K562 (cell line): Measurements from ENCODE around the gene NEDD8. TPM values are rescaled to one million over a fixed set of nuclear protein-coding genes. Genes with fewer than 3 reads are reported as not detected.

Source experiments
- AFF1 ChIP-seq, 2 experiments: fragments of 450-650 bp; IDR thresholded peaks; 2 replicates each; pipeline ENCODE4 v1.6.1; 2018; ENCODE audit warnings: mild to moderate bottlenecking in 2 of 2, low read depth in 1 of 2; ENCODE audit not compliant: partially characterized antibody in 2 of 2
- ATF7 ChIP-seq: fragments of 450-650 bp; IDR thresholded peaks from 2 replicates; pipeline ENCODE4 v1.7.1; 2014; ENCODE audit warnings: mild to moderate bottlenecking, moderate library complexity
- MITF ChIP-seq: IDR thresholded peaks from 2 replicates; pipeline ENCODE4 v1.6.1; 2014; ENCODE audit warnings: antibody characterized with exemption
- SAP30 ChIP-seq: fragments of 200-600 bp; sonication (generic); IDR thresholded peaks from 2 replicates; pipeline ENCODE4 v1.6.1; 2012; ENCODE audit warnings: borderline replicate concordance, low read depth, mild to moderate bottlenecking, moderate library complexity, low read length, control low read depth, inconsistent platforms; ENCODE audit not compliant: insufficient read depth, poor library complexity, severe bottlenecking
- SOX6 ChIP-seq: fragments of 450-650 bp; IDR thresholded peaks from 2 replicates; pipeline ENCODE4 v1.6.1; 2014; ENCODE audit warnings: mild to moderate bottlenecking
- polyA plus RNA-seq, 8 experiments: library from polyadenylated mRNA; depleted of rRNA in 4 of 8; stranded (reverse) in 5 of 8; unstranded in 3 of 8; fragments of >200 nt; fragmentation: Nextera tagmentation in 2 of 8; fragmentation: Illumina TruSeq in 1 of 8; extraction: Ambion mirVana in 2 of 8; extraction: Trizol in 1 of 8; gene quantifications; 2 replicates each; pipeline versions ENCODE4 v1.2.1 to v1.2.3, GENCODE V29; 2011 to 2014; ENCODE audit warnings: inconsistent platforms in 1 of 8, missing spikeins in 1 of 8
- total RNA-seq, 7 experiments: library from RNA; depleted of rRNA in 6 of 7; stranded (reverse); fragments of >200 nt in 6 of 7; fragmentation: Illumina TruSeq in 2 of 7; extraction: Trizol in 2 of 7; gene quantifications; 2 replicates each; pipeline versions ENCODE4 v1.2.1 to v1.2.3, GENCODE V29; 2011 to 2021; ENCODE audit warnings: low replicate concordance in 1 of 7

NEDD8 gene
- total and polyA plus RNA-seq, 9 of the 15 experiments (the other 6 are each of a cell fraction or from before 2014, with no cell fraction given) = 142 to 691 (median 260) TPM

GRCh38 chr14:24216345-24216699, 15.8 kb downstream of the NEDD8 start (continued):
- TF ChIP-seq MITF (no peak), SAP30 (no peak), SOX6 (no peak), ATF7 (no peak), AFF1 (IDR thresholded peaks at IDR 0.05; ENCODE audit: low read depth in 1 of 2, partially characterized antibody in 2 of 2) (no peak)
- TF ChIP-seq, all 486 proteins: peak for 0
